ENCODE measurements around the gene HNRNPUL1. TPM values are rescaled to one million over a fixed set of nuclear protein-coding genes. Genes with fewer than 3 reads are reported as not detected.

Gene HNRNPUL1
- total and polyA plus RNA-seq, 10 of the 15 experiments (the other 5 are each of a cell fraction or from before 2014, with no cell fraction given) = 11.1 to 276 (median 117) TPM

- Histone ChIP-seq H3K27me3 (replicated peaks in 1 of 2; ENCODE audit: control insufficient read depth in 2 of 2, insufficient read depth in 2 of 2, low read length in 1 of 2) (no peaks in the 10 kb centered on the region), H3K4me3 (peak within 1 kb of the TSS; percentile 98), H3K4me1 (ENCODE audit: control insufficient read depth, insufficient read depth, low read length) (peaks cover 35% of the 10 kb centered on the region), H3K36me3 (ENCODE audit: control insufficient read depth in 2 of 2, insufficient read depth in 2 of 2, low read length in 1 of 2) (peaks cover 16% of the 10 kb centered on the region in 2 experiments), H3K9ac (ENCODE audit: control insufficient read depth, insufficient read depth, low read length) (peak within 1 kb of the TSS; percentile 99), H4K20me1 (ENCODE audit: control insufficient read depth, insufficient read depth) (no peaks in the 10 kb centered on the region), H3K9me3 (replicated peaks; ENCODE audit: control insufficient read depth, insufficient read depth, low read length) (no peaks in the 10 kb centered on the region), H3K27ac (ENCODE audit: control insufficient read depth, insufficient read depth) (peak within 1 kb of the TSS; percentile 97), H3K4me2 (ENCODE audit: control insufficient read depth, insufficient read depth) (peak within 1 kb of the TSS; percentile 92), H2AFZ (ENCODE audit: control insufficient read depth, low read depth, low read length) (peak within 1 kb of the TSS; percentile 92), H3K79me2 (ENCODE audit: control insufficient read depth, insufficient read depth, low read length) (peaks cover 35% of the 10 kb centered on the region)
- ChIA-PET SMC1A (ENCODE audit: uncharacterized antibody, unreplicated experiment) (interaction anchor here (0.7 to 4.0 kb wide), 6 partner anchors 9 to 106 kb away, joined by 3 to 34 read pairs (median 4); partner anchors contain the start of gene HNRNPUL1), POLR2A (interaction anchor here (0.5 to 1.1 kb wide), 4 partner anchors 42 to 532 kb away, joined by 3 to 13 read pairs (median 4); partner anchors contain the start of gene RAB4B), CTCF (interaction anchor here (1.4 to 7.2 kb wide), 4 partner anchors 42 to 107 kb away, joined by 3 to 84 read pairs (median 28); partner anchors contain the start of gene HNRNPUL1), RAD21 (ENCODE audit: unreplicated experiment) (interaction anchor here (0.9 to 4.8 kb wide), 3 partner anchors 46 to 239 kb away, joined by 3 to 42 read pairs (median 8); partner anchors contain the start of genes B9D2 and HNRNPUL1)
- in situ Hi-C loops (cut with MboI) (loop anchor here (5.0 kb wide), 1 partner anchor 108 kb away; no protein-coding TSS in a partner anchor), intact Hi-C loops (cut with micrococcal nuclease; ENCODE audit: unreplicated experiment) (loop anchor here (5.0 kb wide), 1 partner anchor 42 kb away; the partner anchor contains the start of gene TGFB1)
- under 1% methylated on average over 46 of the region's 47 CpGs for WGBS (ENCODE audit: insufficient coverage, insufficient replicate concordance, low lambda C conversion rate, missing lambda C conversion rate)
- TSS peak; percentile 77 for BruUV-seq (replicated peaks)
- ATAC-seq = peak; percentile 81
- DNase-seq (ENCODE audit: low read depth, low spot score) = peak; percentile 68
- no peak for FAIRE-seq
- TF ChIP-seq KDM1A (IDR thresholded peaks at IDR 0.05; ENCODE audit: borderline replicate concordance) (no peak), BHLHE40 (IDR thresholded peaks at IDR 0.05; ENCODE audit: borderline replicate concordance in 1 of 2, low read depth in 2 of 2, low read length in 1 of 2) (peak; percentile 81 to 95), POLR2AphosphoS5 (IDR thresholded peaks at IDR 0.05; ENCODE audit: low read length) (peak; percentile 94), NR2C1 (IDR thresholded peaks at IDR 0.05) (peak; percentile 79), CTCF (IDR thresholded peaks at IDR 0.05 in 2 of 3, conservative IDR thresholded peaks at IDR 0.05 in 1 of 3; ENCODE audit: control insufficient read depth in 2 of 3, extremely low read depth in 1 of 3, insufficient read depth in 1 of 3, low read depth in 3 of 3, low read length in 3 of 3) (no peak), LARP7 (IDR thresholded peaks at IDR 0.05) (peak; percentile 95), KLF5 (IDR thresholded peaks at IDR 0.05; ENCODE audit: partially characterized antibody) (peak; percentile 55), ZZZ3 (IDR thresholded peaks at IDR 0.05; ENCODE audit: control insufficient read depth, insufficient read length, low read depth) (peak; percentile 92), RELA (IDR thresholded peaks at IDR 0.05; ENCODE audit: borderline replicate concordance, partially characterized antibody) (peak; percentile 32), E2F8 (IDR thresholded peaks at IDR 0.05; ENCODE audit: low read depth, partially characterized antibody) (peak; percentile 89), RFX5 (IDR thresholded peaks at IDR 0.05; ENCODE audit: low read depth, low read length) (no peak), NBN (IDR thresholded peaks at IDR 0.05) (peak; percentile 99), POLR2AphosphoS2 (IDR thresholded peaks at IDR 0.05; ENCODE audit: low read depth, low read length) (peak; percentile 94), REST (IDR thresholded peaks at IDR 0.05; ENCODE audit: low read depth, low read length) (no peak)
Observed at GRCh38 chr19:41310033-41310831, 46.1 kb downstream of the HNRNPUL1 start, which contains the start of gene CCDC97. Gene CCDC97, plus strand, starts transcription at chr19:41310172. Its CDS starts 139 bp downstream, at chr19:41310311.
